ENCODE data around the gene KRT5. TPM values are rescaled to one million over a fixed set of nuclear protein-coding genes. Genes with fewer than 3 reads are reported as not detected.

KRT5 gene
- total RNA-seq, 4 donors from 2014 or later: 3.6 to 59.0 (median 14.4) TPM

DNA sequence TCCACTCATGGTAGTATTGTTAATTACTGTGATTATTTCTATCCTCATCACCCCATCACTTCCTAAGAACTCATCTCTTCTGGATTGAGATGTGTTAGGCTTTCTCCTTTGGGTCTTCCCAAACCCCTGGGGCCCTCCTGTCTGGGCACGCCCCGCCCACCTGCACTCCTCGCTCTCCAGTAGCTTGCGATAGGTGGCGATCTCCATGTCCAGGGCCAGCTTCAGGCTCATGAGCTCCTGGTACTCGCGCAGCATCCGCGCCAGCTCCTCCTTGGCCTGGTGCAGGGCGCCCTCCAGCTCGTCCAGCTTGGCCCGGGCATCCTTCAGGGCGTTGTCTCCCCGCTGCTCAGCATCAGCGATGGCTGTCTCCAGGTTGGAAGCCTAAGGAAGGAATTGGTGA lies 25.9 kb upstream of the KRT5 start:
- TF ChIP-seq, protein P1, sequence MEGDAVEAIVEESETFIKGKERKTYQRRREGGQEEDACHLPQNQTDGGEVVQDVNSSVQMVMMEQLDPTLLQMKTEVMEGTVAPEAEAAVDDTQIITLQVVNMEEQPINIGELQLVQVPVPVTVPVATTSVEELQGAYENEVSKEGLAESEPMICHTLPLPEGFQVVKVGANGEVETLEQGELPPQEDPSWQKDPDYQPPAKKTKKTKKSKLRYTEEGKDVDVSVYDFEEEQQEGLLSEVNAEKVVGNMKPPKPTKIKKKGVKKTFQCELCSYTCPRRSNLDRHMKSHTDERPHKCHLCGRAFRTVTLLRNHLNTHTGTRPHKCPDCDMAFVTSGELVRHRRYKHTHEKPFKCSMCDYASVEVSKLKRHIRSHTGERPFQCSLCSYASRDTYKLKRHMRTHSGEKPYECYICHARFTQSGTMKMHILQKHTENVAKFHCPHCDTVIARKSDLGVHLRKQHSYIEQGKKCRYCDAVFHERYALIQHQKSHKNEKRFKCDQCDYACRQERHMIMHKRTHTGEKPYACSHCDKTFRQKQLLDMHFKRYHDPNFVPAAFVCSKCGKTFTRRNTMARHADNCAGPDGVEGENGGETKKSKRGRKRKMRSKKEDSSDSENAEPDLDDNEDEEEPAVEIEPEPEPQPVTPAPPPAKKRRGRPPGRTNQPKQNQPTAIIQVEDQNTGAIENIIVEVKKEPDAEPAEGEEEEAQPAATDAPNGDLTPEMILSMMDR (IDR thresholded peaks at IDR 0.05): no peak
- ATAC-seq (ENCODE audit: low FRiP score) (no peak), DNase-seq (ENCODE audit: low spot score) (no peak)

DNA sequence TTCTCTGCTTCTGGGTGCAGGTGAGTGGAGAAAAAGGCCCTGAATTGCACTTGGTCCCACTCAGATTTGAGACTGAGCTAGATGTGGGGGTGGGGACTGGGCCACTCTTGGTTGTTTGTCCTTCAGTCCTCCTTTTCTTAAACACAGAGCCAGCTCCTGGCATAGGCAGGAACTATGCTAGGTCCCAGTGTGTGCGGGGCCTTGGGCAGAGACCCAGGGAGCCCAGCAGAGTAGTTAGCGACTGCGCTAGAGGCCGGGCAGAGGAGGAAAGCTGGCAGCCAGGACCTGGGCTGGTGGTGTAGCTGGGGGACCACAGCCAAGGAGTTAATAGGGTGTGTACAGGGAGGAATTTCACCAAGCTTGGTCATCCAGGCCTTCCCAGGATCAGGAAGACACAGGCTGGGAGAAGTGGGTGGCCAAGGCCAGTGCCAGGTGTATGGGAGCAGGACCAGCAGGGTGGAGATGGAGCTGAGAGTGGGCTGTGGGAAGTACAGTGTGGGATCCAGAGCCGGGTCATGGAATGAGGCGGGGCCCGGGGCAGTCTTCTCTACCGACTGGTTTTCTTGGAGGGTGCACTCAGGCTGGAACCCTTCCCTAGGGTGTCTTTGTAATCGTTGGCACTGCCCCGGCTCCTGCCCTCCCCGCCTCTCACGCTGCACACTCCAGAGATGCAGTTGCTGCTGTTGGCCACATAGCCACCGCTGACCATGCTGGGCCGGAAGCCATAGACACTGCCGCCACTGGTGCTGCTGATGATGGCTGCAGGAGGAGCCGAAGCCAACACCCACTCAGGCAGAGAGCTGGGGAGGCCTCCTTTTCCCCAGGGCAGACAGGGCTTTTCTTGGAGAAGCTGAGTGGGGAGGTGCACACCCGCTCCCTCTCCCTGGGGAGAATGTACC lies 24.0 kb upstream of the KRT5 start:
- no peak for ATAC-seq (ENCODE audit: low FRiP score)
- no peak for DNase-seq (ENCODE audit: low spot score)
- TF ChIP-seq, protein P1 (IDR thresholded peaks at IDR 0.05): no peak

DNA sequence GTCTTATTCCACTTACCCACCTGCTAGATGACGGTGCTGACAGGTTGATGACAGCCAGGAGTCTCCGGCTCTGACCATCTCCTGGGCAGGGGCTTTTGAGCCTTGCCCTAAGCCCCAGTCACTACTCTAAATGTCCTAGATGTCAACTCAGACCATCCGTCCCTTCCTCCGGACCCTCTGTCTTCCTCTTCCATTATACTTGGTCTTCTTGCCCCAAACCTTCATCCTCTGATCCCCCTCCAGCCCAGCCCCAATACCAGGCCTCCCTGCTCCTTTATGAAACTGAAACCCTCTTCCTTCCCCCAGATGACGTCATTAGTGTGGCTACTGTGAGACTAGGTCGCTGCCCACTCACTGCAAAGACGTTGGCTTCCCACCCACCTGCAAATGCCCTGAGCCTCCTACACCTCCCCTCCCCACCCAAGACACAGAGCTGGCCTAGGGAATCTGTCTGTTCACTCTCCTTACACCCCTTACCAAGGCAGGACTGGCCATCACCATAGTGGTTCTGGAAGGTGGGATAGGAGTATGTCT lies 22.7 kb upstream of the KRT5 start:
- TF ChIP-seq, protein P1 (IDR thresholded peaks at IDR 0.05): no peak
- no peak for ATAC-seq (ENCODE audit: low FRiP score)
- no peak for DNase-seq (ENCODE audit: low spot score)

DNA sequence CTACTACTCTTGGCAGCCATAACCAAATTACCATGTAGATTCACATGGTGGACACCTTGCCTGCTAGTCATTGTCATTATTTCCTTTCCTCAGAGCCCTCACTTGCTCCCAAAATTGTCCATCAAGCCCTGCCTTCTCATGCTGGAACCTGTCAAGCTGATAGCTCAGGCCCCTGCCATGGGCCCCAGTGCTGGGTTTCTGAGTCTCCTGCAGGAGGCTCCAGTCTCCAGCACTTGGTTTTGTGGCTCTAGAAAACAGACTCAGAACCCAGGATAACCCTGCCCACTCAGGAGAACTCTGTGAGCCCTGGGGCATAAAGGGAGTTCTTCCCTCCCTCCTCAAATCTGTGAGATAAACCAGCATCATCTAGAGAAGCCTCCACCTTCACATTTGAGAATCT lies 22.0 kb upstream of the KRT5 start:
- DNase-seq (ENCODE audit: low spot score): no peak
- no peak for ATAC-seq (ENCODE audit: low FRiP score)
- TF ChIP-seq, protein P1 (IDR thresholded peaks at IDR 0.05): no peak

DNA sequence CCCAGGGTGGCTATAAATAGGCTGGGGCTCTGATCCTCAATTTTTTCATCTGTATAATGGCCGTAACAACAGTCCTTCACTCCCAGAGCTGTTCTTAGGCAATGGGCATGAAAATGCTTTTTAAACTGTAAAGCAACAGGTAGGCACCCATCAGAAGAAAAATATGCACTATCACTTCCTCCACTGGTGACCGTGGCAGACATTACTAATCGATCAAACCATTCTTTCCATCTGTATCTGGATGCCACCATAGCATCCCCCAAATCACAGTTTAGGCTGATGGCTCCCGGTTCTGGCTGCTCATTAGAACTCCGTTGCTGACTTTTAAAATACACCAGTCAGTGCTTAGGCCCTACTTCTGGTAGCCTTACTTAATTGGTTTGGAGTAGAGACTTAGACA lies 21.5 kb upstream of the KRT5 start:
- DNase-seq (ENCODE audit: low spot score) (no peak), ATAC-seq (ENCODE audit: low FRiP score) (no peak)
- TF ChIP-seq, protein P1 (IDR thresholded peaks at IDR 0.05): no peak

DNA sequence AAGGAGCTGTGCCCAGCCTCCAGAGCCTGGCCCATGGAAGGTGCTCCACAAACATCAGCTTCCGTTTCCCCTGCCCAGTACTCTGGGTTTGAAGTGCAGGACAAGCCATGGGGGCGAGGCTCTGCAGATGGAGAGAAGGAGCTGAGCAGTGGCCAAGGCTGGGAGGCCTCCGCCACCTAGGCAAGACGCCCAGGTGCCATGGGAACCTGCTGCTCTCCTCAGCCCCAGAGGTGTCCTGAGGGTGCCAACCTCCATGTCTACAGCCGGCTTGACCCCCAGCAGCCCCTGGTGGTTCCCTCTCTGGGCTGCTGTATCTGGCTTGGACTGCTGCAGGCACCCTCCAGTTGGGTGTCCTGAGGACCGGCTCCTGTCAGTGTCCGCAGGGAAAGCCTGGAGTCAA lies 20.3 kb upstream of the KRT5 start:
- DNase-seq (ENCODE audit: low spot score): no peak
- ATAC-seq (ENCODE audit: low FRiP score): no peak
- TF ChIP-seq, protein P1 (IDR thresholded peaks at IDR 0.05): no peak

DNA sequence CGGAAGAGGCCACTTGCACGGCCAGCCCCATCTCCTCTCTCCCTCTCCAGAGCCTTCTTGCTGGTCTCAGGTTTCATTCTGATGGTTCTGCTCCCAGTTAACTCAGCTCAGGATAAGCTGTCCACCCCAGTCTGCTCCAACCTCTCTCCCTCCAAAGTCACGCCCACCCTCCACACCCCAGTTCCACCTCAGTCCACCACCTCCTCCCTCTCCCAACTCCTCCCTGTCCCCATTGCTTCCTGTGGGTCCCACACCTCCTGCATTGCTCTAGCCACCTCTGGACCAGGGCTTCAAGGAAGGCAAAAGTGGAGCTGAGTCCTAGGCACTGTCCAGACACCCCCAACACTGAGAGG lies 19.6 kb upstream of the KRT5 start:
- TF ChIP-seq, protein P1 (IDR thresholded peaks at IDR 0.05): no peak
- DNase-seq (ENCODE audit: low spot score) (no peak), ATAC-seq (ENCODE audit: low FRiP score) (no peak)

Measured in omental fat pad (tissue), 4 donors.